Activated CD4-positive, alpha-beta T cell treated with anti-CD3 and anti-CD28 coated beads, Interleukin-2, amount 50 U/mL, for 4 hours (primary cell): Measurements from ENCODE around the gene PHACTR1.

Source experiments
- DNase-seq, 2 experiments: peaks; one replicate each; pipeline ENCODE4 v3.0.0-alpha.2; 2020

PHACTR1 gene

GRCh38 chr6:13079096-13079723, 362.6 kb downstream of the PHACTR1 start:
- DNase-seq, result no peak

GRCh38 chr6:13080462-13081188, 364.1 kb downstream of the PHACTR1 start:
- no peak for DNase-seq

- DNase-seq, result no peak
Observed at GRCh38 chr6:13081189-13081563, 364.6 kb downstream of the PHACTR1 start.

GRCh38 chr6:13089296-13089994, 372.9 kb downstream of the PHACTR1 start:
- DNase-seq, result no peak

GRCh38 chr6:13091192-13091591, 374.6 kb downstream of the PHACTR1 start:
- no peak for DNase-seq

- no peak for DNase-seq
Observed at GRCh38 chr6:13094781-13095425, 378.3 kb downstream of the PHACTR1 start.

- no peak for DNase-seq
Observed at GRCh38 chr6:13096084-13096483, 379.5 kb downstream of the PHACTR1 start.

- no peak for DNase-seq
Observed at GRCh38 chr6:13097454-13097853, 380.9 kb downstream of the PHACTR1 start.

GRCh38 chr6:13098006-13098405, 381.4 kb downstream of the PHACTR1 start:
- no peak for DNase-seq

- DNase-seq, result no peak
Observed at GRCh38 chr6:13098793-13099570, 382.4 kb downstream of the PHACTR1 start.

GRCh38 chr6:13099771-13100170, 383.2 kb downstream of the PHACTR1 start:
- DNase-seq, result no peak

- DNase-seq, result no peak
Observed at GRCh38 chr6:13101409-13101808, 384.8 kb downstream of the PHACTR1 start.

GRCh38 chr6:13101985-13102384, 385.4 kb downstream of the PHACTR1 start:
- DNase-seq, result no peak

GRCh38 chr6:13103169-13103568, 386.6 kb downstream of the PHACTR1 start:
- DNase-seq, result no peak

GRCh38 chr6:13105139-13105538, 388.6 kb downstream of the PHACTR1 start:
- DNase-seq, result no peak

- DNase-seq, result no peak
Observed at GRCh38 chr6:13112921-13113320, 396.4 kb downstream of the PHACTR1 start.

GRCh38 chr6:13113376-13113775, 396.8 kb downstream of the PHACTR1 start:
- DNase-seq, result no peak

GRCh38 chr6:13113981-13114593, 397.5 kb downstream of the PHACTR1 start:
- no peak for DNase-seq

- DNase-seq, result no peak
Observed at GRCh38 chr6:13116155-13116554, 399.6 kb downstream of the PHACTR1 start.

GRCh38 chr6:13117570-13117969, 401.0 kb downstream of the PHACTR1 start:
- no peak for DNase-seq

GRCh38 chr6:13119549-13119948, 403.0 kb downstream of the PHACTR1 start:
- no peak for DNase-seq
